C4-2B (cell line): ENCODE measurements around the gene LRRC4C.

Source experiments
- ZFX ChIP-seq: fragments of 450-650 bp; IDR thresholded peaks from 2 replicates; pipeline ENCODE4 v1.6.1; 2017
- TF ChIP-seq, protein P1 (sequence below): fragments of 450-650 bp; conservative IDR thresholded peaks from 2 replicates; pipeline ENCODE4 v1.5.1; 2017; ENCODE audit warnings: mild to moderate bottlenecking

GRCh38 chr11:41306431-41306830 lies 153.0 kb downstream of the LRRC4C start:
- TF ChIP-seq, protein P1, sequence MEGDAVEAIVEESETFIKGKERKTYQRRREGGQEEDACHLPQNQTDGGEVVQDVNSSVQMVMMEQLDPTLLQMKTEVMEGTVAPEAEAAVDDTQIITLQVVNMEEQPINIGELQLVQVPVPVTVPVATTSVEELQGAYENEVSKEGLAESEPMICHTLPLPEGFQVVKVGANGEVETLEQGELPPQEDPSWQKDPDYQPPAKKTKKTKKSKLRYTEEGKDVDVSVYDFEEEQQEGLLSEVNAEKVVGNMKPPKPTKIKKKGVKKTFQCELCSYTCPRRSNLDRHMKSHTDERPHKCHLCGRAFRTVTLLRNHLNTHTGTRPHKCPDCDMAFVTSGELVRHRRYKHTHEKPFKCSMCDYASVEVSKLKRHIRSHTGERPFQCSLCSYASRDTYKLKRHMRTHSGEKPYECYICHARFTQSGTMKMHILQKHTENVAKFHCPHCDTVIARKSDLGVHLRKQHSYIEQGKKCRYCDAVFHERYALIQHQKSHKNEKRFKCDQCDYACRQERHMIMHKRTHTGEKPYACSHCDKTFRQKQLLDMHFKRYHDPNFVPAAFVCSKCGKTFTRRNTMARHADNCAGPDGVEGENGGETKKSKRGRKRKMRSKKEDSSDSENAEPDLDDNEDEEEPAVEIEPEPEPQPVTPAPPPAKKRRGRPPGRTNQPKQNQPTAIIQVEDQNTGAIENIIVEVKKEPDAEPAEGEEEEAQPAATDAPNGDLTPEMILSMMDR: no peak
- no peak for TF ChIP-seq ZFX
